ENCODE results near the gene DNAJC13. TPM values are rescaled to one million over a fixed set of nuclear protein-coding genes. Genes with fewer than 3 reads are reported as not detected.

DNAJC13 gene
- total RNA-seq, 4 donors from 2014 or later, result 20.6 to 52.6 (median 39.7) TPM

GRCh38 chr3:132538072-132538471 lies 120.8 kb downstream of the DNAJC13 start:
- no peak overlapping the region for H3K4me3 ChIP-seq
- no peaks in the 10 kb centered on the region for H3K9me3 ChIP-seq
- H3K36me3 ChIP-seq, result peaks cover 46% of the 10 kb centered on the region
- 71% methylated on average over 5 of the region's 5 CpGs for WGBS
- no peak overlapping the region for H3K27ac ChIP-seq
- TF ChIP-seq EP300 (IDR thresholded peaks at IDR 0.05) (no peak), CTCF (IDR thresholded peaks at IDR 0.05) (no peak), POLR2A (IDR thresholded peaks at IDR 0.05) (no peak), POLR2AphosphoS5 (IDR thresholded peaks at IDR 0.05) (no peak)
- peaks cover 13% of the 10 kb centered on the region for H3K4me1 ChIP-seq
- H3K27me3 ChIP-seq, result no peaks in the 10 kb centered on the region
- DNase-seq (ENCODE audit: low spot score in 2 of 2), result no peak

- Histone ChIP-seq H3K9me3 (no peaks in the 10 kb centered on the region), H3K36me3 (peaks cover 33% of the 10 kb centered on the region), H3K27ac (no peak overlapping the region), H3K4me3 (no peak overlapping the region), H3K27me3 (no peaks in the 10 kb centered on the region), H3K4me1 (peaks cover 19% of the 10 kb centered on the region)
- no peak for DNase-seq (ENCODE audit: low spot score in 2 of 2)
- TF ChIP-seq CTCF (IDR thresholded peaks at IDR 0.05) (no peak), EP300 (IDR thresholded peaks at IDR 0.05) (no peak), POLR2A (IDR thresholded peaks at IDR 0.05) (no peak), POLR2AphosphoS5 (IDR thresholded peaks at IDR 0.05) (no peak)
- WGBS, result 41% methylated on average over 3 of the region's 3 CpGs
Measured at GRCh38 chr3:132539681-132540080, 122.4 kb downstream of the DNAJC13 start.

- Histone ChIP-seq H3K27ac (no peak overlapping the region), H3K27me3 (no peaks in the 10 kb centered on the region), H3K9me3 (no peaks in the 10 kb centered on the region), H3K4me3 (no peak overlapping the region), H3K4me1 (peaks cover 20% of the 10 kb centered on the region), H3K36me3 (peaks cover 33% of the 10 kb centered on the region)
- no peak for DNase-seq (ENCODE audit: low spot score in 2 of 2)
- WGBS, result 50% methylated on average over 2 of the region's 2 CpGs
- no peak for TF ChIP-seq CTCF (IDR thresholded peaks at IDR 0.05)
- TF ChIP-seq POLR2AphosphoS5 (IDR thresholded peaks at IDR 0.05), result no peak
- no peak for TF ChIP-seq EP300 (IDR thresholded peaks at IDR 0.05)
- no peak for TF ChIP-seq POLR2A (IDR thresholded peaks at IDR 0.05)
Measured at GRCh38 chr3:132542577-132542976, 125.3 kb downstream of the DNAJC13 start.

GRCh38 chr3:132543011-132543739 lies 125.9 kb downstream of the DNAJC13 start:
- H3K36me3 ChIP-seq, result peaks cover 27% of the 10 kb centered on the region
- H3K27ac ChIP-seq, result peak overlapping the region; percentile 12
- H3K4me3 ChIP-seq, result no peak overlapping the region
- H3K4me1 ChIP-seq, result peaks cover 20% of the 10 kb centered on the region
- no peaks in the 10 kb centered on the region for H3K27me3 ChIP-seq
- H3K9me3 ChIP-seq, result no peaks in the 10 kb centered on the region
- no peak for DNase-seq (ENCODE audit: low spot score in 2 of 2)
- WGBS, result 60% methylated on average over 2 of the region's 2 CpGs
- TF ChIP-seq POLR2A (IDR thresholded peaks at IDR 0.05) (no peak), EP300 (IDR thresholded peaks at IDR 0.05) (no peak), POLR2AphosphoS5 (IDR thresholded peaks at IDR 0.05) (no peak), CTCF (IDR thresholded peaks at IDR 0.05) (no peak)

GRCh38 chr3:132544130-132544529 lies 126.8 kb downstream of the DNAJC13 start:
- H3K4me3 ChIP-seq, result no peak overlapping the region
- no peak overlapping the region for H3K27ac ChIP-seq
- H3K27me3 ChIP-seq, result no peaks in the 10 kb centered on the region
- H3K4me1 ChIP-seq, result peaks cover 20% of the 10 kb centered on the region
- H3K9me3 ChIP-seq, result no peaks in the 10 kb centered on the region
- no peak for TF ChIP-seq CTCF (IDR thresholded peaks at IDR 0.05)
- TF ChIP-seq POLR2A (IDR thresholded peaks at IDR 0.05), result no peak
- no peak for TF ChIP-seq EP300 (IDR thresholded peaks at IDR 0.05)
- no peak for TF ChIP-seq POLR2AphosphoS5 (IDR thresholded peaks at IDR 0.05)
- no peak for DNase-seq (ENCODE audit: low spot score in 2 of 2)
- peaks cover 19% of the 10 kb centered on the region for H3K36me3 ChIP-seq
- 86% methylated on average over 2 of the region's 2 CpGs for WGBS

Measured in suprapubic skin (tissue), 4 donors.